Bronchial epithelial cell (primary cell): Measurements from ENCODE around the gene ABCA1. TPM values are rescaled to one million over a fixed set of nuclear protein-coding genes. Genes with fewer than 3 reads are reported as not detected.

Source experiments
- total RNA-seq: library from RNA; depleted of rRNA; stranded (reverse); fragments of >200 nt; gene quantifications from 2 replicates; pipeline ENCODE4 v1.2.1, GENCODE V29; 2014

The ABCA1 gene
- total RNA-seq, 1 donor from 2014 or later, result 34.2 TPM

Other genes starting within 250 kb of the ABCA1 start
- gene OR13D1, start 233.6 kb downstream of the ABCA1 start, total RNA-seq, result not detected in 2 replicates
- gene NIPSNAP3A, start 180.5 kb downstream of the ABCA1 start, total RNA-seq, result 26.9 and 30.6 TPM in 2 replicates
- gene NIPSNAP3B, start 164.0 kb downstream of the ABCA1 start, total RNA-seq, result 0.26 and 0.51 TPM in 2 replicates